ENCODE results near the gene EMC7. TPM values are rescaled to one million over a fixed set of nuclear protein-coding genes. Genes with fewer than 3 reads are reported as not detected.
"Not testable (repeated sequence)": the region's sequence is repeated elsewhere in the genome, so short reads cannot be mapped to it uniquely, and the experiment has no call there.

The EMC7 gene
- total and polyA plus RNA-seq, 8 donors = 47.1 to 87.5 (median 56.0) TPM

- no peak for ATAC-seq
- no peak for TF ChIP-seq CTCF (IDR thresholded peaks at IDR 0.05)
- H3K36me3 ChIP-seq = no peaks in the 10 kb centered on the region
- no peak overlapping the region for H3K4me3 ChIP-seq
- H3K27me3 ChIP-seq = no peaks in the 10 kb centered on the region
- no peaks in the 10 kb centered on the region for H3K4me1 ChIP-seq
- no peaks in the 10 kb centered on the region for H3K9me3 ChIP-seq
- no peak for DNase-seq
- no peak overlapping the region for H3K27ac ChIP-seq
- intact Hi-C loops (cut with DNase I) = no loop called here
These were observed 27.2 kb upstream of the EMC7 start for GRCh38 chr15:34128898-34129297.

GRCh38 chr15:34126522-34126921 lies 24.9 kb upstream of the EMC7 start:
- DNase-seq (no peak), ATAC-seq (no peak)
- H3K27me3 ChIP-seq = no peaks in the 10 kb centered on the region
- TF ChIP-seq CTCF (IDR thresholded peaks at IDR 0.05) = no peak
- H3K4me1 ChIP-seq = no peaks in the 10 kb centered on the region
- no peak overlapping the region for H3K27ac ChIP-seq
- no peak overlapping the region for H3K4me3 ChIP-seq
- H3K9me3 ChIP-seq = no peaks in the 10 kb centered on the region
- no peaks in the 10 kb centered on the region for H3K36me3 ChIP-seq
- intact Hi-C loops (cut with DNase I) = no loop called here

- no peaks in the 10 kb centered on the region for H3K4me1 ChIP-seq
- intact Hi-C loops (cut with DNase I) = no loop called here
- no peak overlapping the region for H3K27ac ChIP-seq
- H3K4me3 ChIP-seq = no peak overlapping the region
- no peak for TF ChIP-seq CTCF (IDR thresholded peaks at IDR 0.05)
- H3K9me3 ChIP-seq = no peaks in the 10 kb centered on the region
- H3K36me3 ChIP-seq = no peaks in the 10 kb centered on the region
- H3K27me3 ChIP-seq = no peaks in the 10 kb centered on the region
- no peak for ATAC-seq
- no peak for DNase-seq
These were observed 24.3 kb upstream of the EMC7 start for GRCh38 chr15:34125945-34126344.

- intact Hi-C loops (cut with DNase I) = no loop called here
- ATAC-seq = no peak
- no peaks in the 10 kb centered on the region for H3K9me3 ChIP-seq
- TF ChIP-seq CTCF (IDR thresholded peaks at IDR 0.05) = no peak
- H3K27me3 ChIP-seq = peaks cover 0 to 3% of the 10 kb centered on the region in 2 donors
- no peaks in the 10 kb centered on the region for H3K4me1 ChIP-seq
- no peak overlapping the region for H3K4me3 ChIP-seq
- no peak overlapping the region for H3K27ac ChIP-seq
- no peaks in the 10 kb centered on the region for H3K36me3 ChIP-seq
- DNase-seq = no peak
These were observed 23.0 kb upstream of the EMC7 start for GRCh38 chr15:34124651-34125050.

GRCh38 chr15:34122771-34123183 lies 21.1 kb upstream of the EMC7 start:
- Histone ChIP-seq H3K27me3 (peaks cover 0 to 15% of the 10 kb centered on the region in 2 donors), H3K4me3 (no peak overlapping the region), H3K4me1 (no peaks in the 10 kb centered on the region), H3K36me3 (no peaks in the 10 kb centered on the region), H3K27ac (no peak overlapping the region), H3K9me3 (no peaks in the 10 kb centered on the region)
- DNase-seq = no peak
- no peak for TF ChIP-seq CTCF (IDR thresholded peaks at IDR 0.05)
- intact Hi-C loops (cut with DNase I) = no loop called here
- no peak for ATAC-seq

- H3K4me1 ChIP-seq; H3K27ac ChIP-seq; intact Hi-C loops (cut with DNase I); ATAC-seq; H3K4me3 ChIP-seq; H3K9me3 ChIP-seq; H3K36me3 ChIP-seq; DNase-seq: not testable (repeated sequence)
- H3K27me3 ChIP-seq = peaks cover 0 to 15% of the 10 kb centered on the region in 2 donors
These were observed 20.1 kb upstream of the EMC7 start for GRCh38 chr15:34121786-34122185.

GRCh38 chr15:34120420-34120819 lies 18.8 kb upstream of the EMC7 start:
- ATAC-seq; H3K4me1 ChIP-seq; H3K9me3 ChIP-seq; H3K36me3 ChIP-seq; H3K27ac ChIP-seq; intact Hi-C loops (cut with DNase I); DNase-seq; H3K4me3 ChIP-seq: not testable (repeated sequence)
- H3K27me3 ChIP-seq = peaks cover 0 to 24% of the 10 kb centered on the region in 2 donors

Data from left lung (tissue), 10 donors.